Urinary bladder (tissue), 4 donors: Measurements from ENCODE around the gene CTBS. TPM values are rescaled to one million over a fixed set of nuclear protein-coding genes. Genes with fewer than 3 reads are reported as not detected.

Experiments used
- DNase-seq: peaks from one replicate; pipeline ENCODE4 v3.0.0-alpha.2; 2015; ENCODE audit errors: extremely low spot score
- H3K27ac ChIP-seq: one replicate; pipeline ENCODE4 v1.5.1; 2013; ENCODE audit warnings: low read depth, mild to moderate bottlenecking, moderate library complexity
- H3K36me3 ChIP-seq: one replicate; pipeline ENCODE4 v1.6.1; 2013; ENCODE audit warnings: mild to moderate bottlenecking, moderate library complexity; ENCODE audit not compliant: insufficient read depth
- H3K4me1 ChIP-seq: one replicate; pipeline ENCODE4 v1.6.1; 2013; ENCODE audit warnings: mild to moderate bottlenecking, moderate library complexity; ENCODE audit not compliant: insufficient read depth
- H3K4me3 ChIP-seq: one replicate; pipeline ENCODE4 v1.5.1; 2013; ENCODE audit warnings: low read depth, low read length
- WGBS: extraction: QIAGEN DNeasy Blood & Tissue Kit; methylation state at CpG from one replicate; pipeline ENCODE4 v1.1.7; 2013; 5-methylcytosine and 5-hydroxymethylcytosine counted together
- polyA plus RNA-seq: library from polyadenylated mRNA; stranded (reverse); fragments of 200-250 nt; gene quantifications from one replicate; pipeline ENCODE4 v1.2.3, GENCODE V29; 2013
- total RNA-seq: library from RNA; depleted of rRNA; stranded (reverse); fragments of >200 nt; gene quantifications from one replicate; pipeline ENCODE4 v1.2.3, GENCODE V29; 2014
- donor health status: healthy with polysubstance abuse.
- donor health status: healthy.

Gene CTBS
- total RNA-seq (15.4 TPM), polyA plus RNA-seq (14.4 TPM)

GRCh38 chr1:84573967-84574842, at the start of gene CTBS:
TSS of gene CTBS (minus strand) at chr1:84574440. CDS start at chr1:84574415, 25 bp downstream.
- peak within 1 kb of the TSS; percentile 91 for H3K27ac ChIP-seq
- H3K36me3 ChIP-seq: no peaks in the 10 kb centered on the region
- no peaks in the 10 kb centered on the region for H3K4me1 ChIP-seq
- under 1% methylated on average over 67 of the region's 67 CpGs for WGBS
- DNase-seq: peak; percentile 62
- H3K4me3 ChIP-seq: peak within 1 kb of the TSS; percentile 48

GRCh38 chr1:84621553-84621952, 47.3 kb upstream of the CTBS start:
- WGBS: 86% methylated on average over 14 of the region's 14 CpGs
- DNase-seq: no peak
- Histone ChIP-seq H3K4me1 (no peaks in the 10 kb centered on the region), H3K36me3 (no peaks in the 10 kb centered on the region), H3K27ac (no peak overlapping the region), H3K4me3 (no peak overlapping the region)

- no peaks in the 10 kb centered on the region for H3K36me3 ChIP-seq
- peak; percentile 50 for DNase-seq
- H3K4me3 ChIP-seq: peak overlapping the region; percentile 55
- H3K27ac ChIP-seq: no peak overlapping the region
- H3K4me1 ChIP-seq: no peaks in the 10 kb centered on the region
- 1% methylated on average over 46 of the region's 46 CpGs for WGBS
Measured at GRCh38 chr1:84620720-84621313, 46.6 kb upstream of the CTBS start.

GRCh38 chr1:84619383-84620102, 45.3 kb upstream of the CTBS start:
- Histone ChIP-seq H3K27ac (no peak overlapping the region), H3K36me3 (no peaks in the 10 kb centered on the region), H3K4me3 (no peak overlapping the region), H3K4me1 (no peaks in the 10 kb centered on the region)
- WGBS: 52% methylated on average over 9 of the region's 9 CpGs
- DNase-seq: peak; percentile 8

GRCh38 chr1:84617349-84617748, 43.1 kb upstream of the CTBS start:
- no peak for DNase-seq
- Histone ChIP-seq H3K27ac (no peak overlapping the region), H3K4me3 (no peak overlapping the region), H3K36me3 (no peaks in the 10 kb centered on the region), H3K4me1 (no peaks in the 10 kb centered on the region)
- 35% methylated on average over 2 of the region's 2 CpGs for WGBS

GRCh38 chr1:84615790-84616189, 41.5 kb upstream of the CTBS start:
- no peak for DNase-seq
- Histone ChIP-seq H3K36me3 (no peaks in the 10 kb centered on the region), H3K4me1 (no peaks in the 10 kb centered on the region), H3K4me3 (no peak overlapping the region), H3K27ac (no peak overlapping the region)
- WGBS: 86% methylated on average over 1 of the region's 1 CpG

- no peak overlapping the region for H3K4me3 ChIP-seq
- 84% methylated on average over 2 of the region's 2 CpGs for WGBS
Measured at GRCh38 chr1:84613887-84614286, 39.6 kb upstream of the CTBS start.

GRCh38 chr1:84613026-84613425, 38.8 kb upstream of the CTBS start:
- WGBS: 68% methylated on average over 2 of the region's 2 CpGs
- Histone ChIP-seq H3K27ac (no peak overlapping the region), H3K36me3 (no peaks in the 10 kb centered on the region), H3K4me1 (no peaks in the 10 kb centered on the region), H3K4me3 (no peak overlapping the region)
- DNase-seq: no peak

More at GRCh38 chr1:84613887-84614286, 39.6 kb upstream of the CTBS start:
- H3K4me1 ChIP-seq: no peaks in the 10 kb centered on the region
- no peak for DNase-seq
- no peak overlapping the region for H3K27ac ChIP-seq
- no peaks in the 10 kb centered on the region for H3K36me3 ChIP-seq

- no peak for DNase-seq
- Histone ChIP-seq H3K27ac (no peak overlapping the region), H3K36me3 (no peaks in the 10 kb centered on the region), H3K4me3 (no peak overlapping the region), H3K4me1 (no peaks in the 10 kb centered on the region)
- WGBS: 14% methylated on average over 3 of the region's 3 CpGs
Measured at GRCh38 chr1:84611796-84612195, 37.6 kb upstream of the CTBS start.

GRCh38 chr1:84611091-84611490, 36.9 kb upstream of the CTBS start:
- Histone ChIP-seq H3K36me3 (no peaks in the 10 kb centered on the region), H3K4me3 (no peak overlapping the region), H3K4me1 (no peaks in the 10 kb centered on the region), H3K27ac (no peak overlapping the region)
- 90% methylated on average over 1 of the region's 1 CpG for WGBS
- DNase-seq: no peak

GRCh38 chr1:84606977-84607376, 32.7 kb upstream of the CTBS start:
- WGBS: 82% methylated on average over 5 of the region's 5 CpGs
- Histone ChIP-seq H3K4me3 (no peak overlapping the region), H3K27ac (no peak overlapping the region), H3K36me3 (no peaks in the 10 kb centered on the region), H3K4me1 (no peaks in the 10 kb centered on the region)
- no peak for DNase-seq

GRCh38 chr1:84605157-84605556, 30.9 kb upstream of the CTBS start:
- no peak overlapping the region for H3K4me3 ChIP-seq
- no peaks in the 10 kb centered on the region for H3K36me3 ChIP-seq
- no peak for DNase-seq
- H3K27ac ChIP-seq: no peak overlapping the region
- no peaks in the 10 kb centered on the region for H3K4me1 ChIP-seq
- 98% methylated on average over 1 of the region's 1 CpG for WGBS

- WGBS: 32% methylated on average over 15 of the region's 15 CpGs
- Histone ChIP-seq H3K4me1 (no peaks in the 10 kb centered on the region), H3K4me3 (peak overlapping the region; percentile 24), H3K36me3 (no peaks in the 10 kb centered on the region), H3K27ac (no peak overlapping the region)
- no peak for DNase-seq
Measured at GRCh38 chr1:84603941-84604830, 29.9 kb upstream of the CTBS start.
